Progenitor cell of endocrine pancreas (in vitro differentiated cells): ENCODE data around the gene JAK3. TPM values are rescaled to one million over a fixed set of nuclear protein-coding genes. Genes with fewer than 3 reads are reported as not detected.

Experiments
- DNase-seq: peaks from one replicate; pipeline ENCODE4 v3.0.0; 2021; ENCODE audit warnings: low spot score; ENCODE audit not compliant: unreplicated experiment
- H3K27ac Mint-ChIP-seq: 2 replicates; pipeline ENCODE4 v1.8.0; 2021; ENCODE audit warnings: mild to moderate bottlenecking, moderate library complexity, mixed read lengths
- H3K27me3 Mint-ChIP-seq: 2 replicates; pipeline ENCODE4 v1.8.0; 2021; ENCODE audit warnings: mixed read lengths
- H3K36me3 Mint-ChIP-seq: 2 replicates; pipeline ENCODE4 v1.8.0; 2022; ENCODE audit warnings: mixed read lengths; ENCODE audit not compliant: insufficient read depth
- H3K4me1 Mint-ChIP-seq: 2 replicates; pipeline ENCODE4 v1.8.0; 2021; ENCODE audit warnings: low read depth, mixed read lengths
- H3K4me3 Mint-ChIP-seq: 2 replicates; pipeline ENCODE4 v1.8.0; 2021; ENCODE audit warnings: low read depth, mild to moderate bottlenecking, moderate library complexity, mixed read lengths
- H3K9me3 Mint-ChIP-seq: 2 replicates; pipeline ENCODE4 v1.8.0; 2021; ENCODE audit warnings: low read depth, mixed read lengths
- total RNA-seq: library from RNA; stranded (reverse); gene quantifications from 2 replicates; pipeline ENCODE4 v1.2.1, GENCODE V29; 2021
- TF ChIP-seq, protein P1 (sequence below): fragments of 200-600 bp; sonication (generic); IDR thresholded peaks from one replicate; pipeline ENCODE4 v1.5.0; 2021; ENCODE audit warnings: antibody characterized with exemption, mild to moderate bottlenecking; ENCODE audit not compliant: unreplicated experiment

Gene JAK3
- total RNA-seq, 1 donor from 2014 or later, result 0.74 TPM

DNA sequence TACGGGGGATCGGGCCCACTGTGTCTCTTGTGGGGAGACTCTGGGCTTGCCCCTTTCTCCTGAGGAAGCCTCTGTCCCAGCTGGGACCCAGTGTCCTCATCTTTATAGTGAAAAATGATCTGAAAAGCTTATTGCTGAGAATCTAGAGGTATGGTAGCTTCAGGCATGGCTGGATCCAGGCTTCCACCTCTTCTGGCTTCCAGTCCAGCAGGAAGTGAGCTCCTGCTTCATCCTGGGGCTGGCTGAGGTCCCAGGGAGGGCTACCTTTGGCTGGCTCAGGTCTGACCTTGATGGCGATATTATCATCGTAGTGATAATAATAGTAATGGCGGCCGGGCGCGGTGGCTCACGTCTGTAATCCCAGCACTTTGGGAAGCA, 27.0 kb upstream of the JAK3 start:
- H3K27me3 Mint-ChIP-seq, result peaks cover 30% of the 10 kb centered on the region
- H3K4me1 Mint-ChIP-seq, result no peaks in the 10 kb centered on the region
- no peak for DNase-seq
- no peaks in the 10 kb centered on the region for H3K9me3 Mint-ChIP-seq
- TF ChIP-seq, protein P1, sequence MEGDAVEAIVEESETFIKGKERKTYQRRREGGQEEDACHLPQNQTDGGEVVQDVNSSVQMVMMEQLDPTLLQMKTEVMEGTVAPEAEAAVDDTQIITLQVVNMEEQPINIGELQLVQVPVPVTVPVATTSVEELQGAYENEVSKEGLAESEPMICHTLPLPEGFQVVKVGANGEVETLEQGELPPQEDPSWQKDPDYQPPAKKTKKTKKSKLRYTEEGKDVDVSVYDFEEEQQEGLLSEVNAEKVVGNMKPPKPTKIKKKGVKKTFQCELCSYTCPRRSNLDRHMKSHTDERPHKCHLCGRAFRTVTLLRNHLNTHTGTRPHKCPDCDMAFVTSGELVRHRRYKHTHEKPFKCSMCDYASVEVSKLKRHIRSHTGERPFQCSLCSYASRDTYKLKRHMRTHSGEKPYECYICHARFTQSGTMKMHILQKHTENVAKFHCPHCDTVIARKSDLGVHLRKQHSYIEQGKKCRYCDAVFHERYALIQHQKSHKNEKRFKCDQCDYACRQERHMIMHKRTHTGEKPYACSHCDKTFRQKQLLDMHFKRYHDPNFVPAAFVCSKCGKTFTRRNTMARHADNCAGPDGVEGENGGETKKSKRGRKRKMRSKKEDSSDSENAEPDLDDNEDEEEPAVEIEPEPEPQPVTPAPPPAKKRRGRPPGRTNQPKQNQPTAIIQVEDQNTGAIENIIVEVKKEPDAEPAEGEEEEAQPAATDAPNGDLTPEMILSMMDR, result no peak
- H3K4me3 Mint-ChIP-seq, result no peak overlapping the region
- H3K27ac Mint-ChIP-seq, result no peak overlapping the region
- H3K36me3 Mint-ChIP-seq, result no peaks in the 10 kb centered on the region

DNA sequence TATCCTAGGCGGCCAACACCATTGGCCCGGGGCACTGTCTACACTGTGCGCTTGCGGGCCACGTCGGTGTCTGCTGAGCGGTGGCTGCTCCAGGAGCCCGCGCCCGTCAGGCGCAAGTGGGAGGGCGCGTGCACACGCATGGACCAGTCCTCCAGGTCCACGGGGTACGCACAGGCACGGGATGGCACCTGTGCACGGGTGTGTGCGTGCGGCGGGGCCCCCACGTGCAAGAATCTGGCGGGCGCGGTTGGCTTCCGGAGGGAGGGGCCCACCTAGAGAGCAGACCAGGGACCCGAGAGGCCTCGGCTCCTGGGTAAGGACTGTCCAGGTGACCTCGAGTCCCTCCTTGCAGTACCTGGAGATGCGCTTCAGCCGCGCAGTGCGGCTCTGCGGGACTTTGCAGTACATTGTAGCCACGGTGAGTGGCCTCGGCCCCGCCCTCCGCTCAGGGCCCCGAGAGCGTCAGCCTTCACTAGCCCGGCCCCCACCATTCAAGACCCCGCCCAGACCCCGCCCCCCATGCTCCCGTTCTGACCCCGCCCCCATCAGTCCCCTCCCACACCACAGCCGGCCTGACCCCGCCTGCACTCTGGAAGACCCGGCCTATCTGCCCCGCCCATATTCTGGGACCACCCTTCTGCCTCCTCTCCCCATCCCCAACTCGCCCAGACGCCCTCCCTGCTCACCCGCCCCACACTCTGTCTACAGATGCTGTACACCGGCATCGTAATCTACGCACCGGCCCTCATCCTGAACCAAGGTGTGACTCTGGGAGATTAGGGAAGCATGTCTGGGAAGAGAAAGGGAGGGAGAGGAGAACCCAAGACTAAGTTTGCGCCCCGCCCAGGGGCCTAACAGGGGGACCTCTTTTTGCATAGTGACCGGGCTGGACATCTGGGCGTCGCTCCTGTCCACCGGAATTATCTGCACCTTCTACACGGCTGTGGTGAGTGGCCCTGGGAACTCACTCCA, 26.3 kb upstream of the JAK3 start:
- H3K27ac Mint-ChIP-seq, result no peak overlapping the region
- no peaks in the 10 kb centered on the region for H3K4me1 Mint-ChIP-seq
- no peak overlapping the region for H3K4me3 Mint-ChIP-seq

DNA sequence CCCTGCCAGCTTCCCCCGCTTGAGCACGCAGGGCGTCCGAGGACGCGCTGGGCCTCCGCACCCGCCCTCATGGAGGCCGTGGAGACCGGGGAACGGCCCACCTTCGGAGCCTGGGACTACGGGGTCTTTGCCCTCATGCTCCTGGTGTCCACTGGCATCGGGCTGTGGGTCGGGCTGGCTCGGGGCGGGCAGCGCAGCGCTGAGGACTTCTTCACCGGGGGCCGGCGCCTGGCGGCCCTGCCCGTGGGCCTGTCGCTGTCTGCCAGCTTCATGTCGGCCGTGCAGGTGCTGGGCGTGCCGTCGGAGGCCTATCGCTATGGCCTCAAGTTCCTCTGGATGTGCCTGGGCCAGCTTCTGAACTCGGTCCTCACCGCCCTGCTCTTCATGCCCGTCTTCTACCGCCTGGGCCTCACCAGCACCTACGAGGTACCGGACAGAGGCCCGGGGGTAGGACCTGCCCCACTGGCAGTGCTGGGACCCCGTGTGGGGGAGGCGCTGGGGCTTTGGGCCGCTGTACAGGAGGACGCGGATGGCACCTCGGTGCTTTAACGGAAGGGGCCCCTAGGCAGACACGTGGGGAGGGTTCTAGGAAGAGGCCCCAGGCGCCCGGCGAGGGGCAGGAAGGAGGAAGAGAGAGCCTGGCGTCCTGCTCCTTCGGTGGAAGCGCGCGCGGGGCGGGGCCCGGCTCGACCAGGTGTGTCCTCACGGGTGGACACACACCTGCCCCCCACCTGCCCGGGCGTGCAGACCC, 24.6 kb upstream of the JAK3 start:
- Mint-ChIP-seq H3K9me3 (no peaks in the 10 kb centered on the region), H3K4me3 (no peak overlapping the region), H3K27me3 (peaks cover 42% of the 10 kb centered on the region), H3K4me1 (no peaks in the 10 kb centered on the region), H3K36me3 (no peaks in the 10 kb centered on the region), H3K27ac (no peak overlapping the region)
- no peak for DNase-seq
- TF ChIP-seq, protein P1, result no peak

More for the DNA sequence above, 26.3 kb upstream of the JAK3 start:
- Mint-ChIP-seq H3K9me3 (no peaks in the 10 kb centered on the region), H3K36me3 (no peaks in the 10 kb centered on the region), H3K27me3 (peaks cover 32% of the 10 kb centered on the region)
- TF ChIP-seq, protein P1, result no peak
- no peak for DNase-seq

DNA sequence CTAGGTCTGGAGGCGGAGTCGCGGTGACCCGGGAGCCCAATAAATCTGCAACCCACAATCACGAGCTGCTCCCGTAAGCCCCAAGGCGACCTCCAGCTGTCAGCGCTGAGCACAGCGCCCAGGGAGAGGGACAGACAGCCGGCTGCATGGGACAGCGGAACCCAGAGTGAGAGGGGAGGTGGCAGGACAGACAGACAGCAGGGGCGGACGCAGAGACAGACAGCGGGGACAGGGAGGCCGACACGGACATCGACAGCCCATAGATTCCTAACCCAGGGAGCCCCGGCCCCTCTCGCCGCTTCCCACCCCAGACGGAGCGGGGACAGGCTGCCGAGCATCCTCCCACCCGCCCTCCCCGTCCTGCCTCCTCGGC, 24.1 kb upstream of the JAK3 start, which contains the start of gene SLC5A5:
Gene SLC5A5 (plus strand): TSS at position 68 of the 373 bp plus-strand sequence. CDS start 375 bp downstream, outside the sequence.
- DNase-seq, result no peak
- H3K9me3 Mint-ChIP-seq, result no peaks in the 10 kb centered on the region
- H3K36me3 Mint-ChIP-seq, result no peaks in the 10 kb centered on the region
- no peaks in the 10 kb centered on the region for H3K4me1 Mint-ChIP-seq
- H3K27me3 Mint-ChIP-seq, result peaks cover 42% of the 10 kb centered on the region
- no peak within 1 kb of the TSS for H3K4me3 Mint-ChIP-seq
- TF ChIP-seq, protein P1, result no peak
- H3K27ac Mint-ChIP-seq, result no peak within 1 kb of the TSS
